Urothelium cell line (cell line): ENCODE results near the gene ADGRB2.

ENCODE experiments used
- DNase-seq: peaks from one replicate; pipeline ENCODE4 v3.0.0; 2011; ENCODE audit warnings: low spot score, mixed read lengths
- FAIRE-seq: peaks from 2 replicates; lab custom pipeline; 2011; peaks lifted over from hg19 to GRCh38; lab: Jason Lieb, UNC

The ADGRB2 gene

DNA sequence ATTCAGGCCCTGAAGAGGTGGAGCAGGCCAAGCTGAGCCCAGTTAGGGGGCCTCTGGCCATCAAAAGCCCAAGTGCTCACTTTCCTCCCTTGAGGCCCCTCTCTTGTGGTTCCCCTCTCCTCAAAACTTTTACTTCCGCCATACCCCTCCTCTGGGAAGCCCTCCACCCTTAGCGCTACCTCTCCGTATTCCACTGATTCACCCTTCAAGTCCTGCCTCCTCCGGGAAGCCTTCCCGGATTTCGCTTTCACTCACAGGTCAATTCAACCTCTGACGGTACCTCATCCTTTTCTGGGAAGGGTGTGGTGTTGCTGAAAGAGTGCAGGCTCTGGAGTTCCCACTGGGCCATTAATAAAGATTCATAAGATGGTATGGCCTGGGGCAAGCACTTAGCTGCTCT lies 32.6 kb upstream of the ADGRB2 start:
- DNase-seq (no peak), FAIRE-seq (no peak)

DNA sequence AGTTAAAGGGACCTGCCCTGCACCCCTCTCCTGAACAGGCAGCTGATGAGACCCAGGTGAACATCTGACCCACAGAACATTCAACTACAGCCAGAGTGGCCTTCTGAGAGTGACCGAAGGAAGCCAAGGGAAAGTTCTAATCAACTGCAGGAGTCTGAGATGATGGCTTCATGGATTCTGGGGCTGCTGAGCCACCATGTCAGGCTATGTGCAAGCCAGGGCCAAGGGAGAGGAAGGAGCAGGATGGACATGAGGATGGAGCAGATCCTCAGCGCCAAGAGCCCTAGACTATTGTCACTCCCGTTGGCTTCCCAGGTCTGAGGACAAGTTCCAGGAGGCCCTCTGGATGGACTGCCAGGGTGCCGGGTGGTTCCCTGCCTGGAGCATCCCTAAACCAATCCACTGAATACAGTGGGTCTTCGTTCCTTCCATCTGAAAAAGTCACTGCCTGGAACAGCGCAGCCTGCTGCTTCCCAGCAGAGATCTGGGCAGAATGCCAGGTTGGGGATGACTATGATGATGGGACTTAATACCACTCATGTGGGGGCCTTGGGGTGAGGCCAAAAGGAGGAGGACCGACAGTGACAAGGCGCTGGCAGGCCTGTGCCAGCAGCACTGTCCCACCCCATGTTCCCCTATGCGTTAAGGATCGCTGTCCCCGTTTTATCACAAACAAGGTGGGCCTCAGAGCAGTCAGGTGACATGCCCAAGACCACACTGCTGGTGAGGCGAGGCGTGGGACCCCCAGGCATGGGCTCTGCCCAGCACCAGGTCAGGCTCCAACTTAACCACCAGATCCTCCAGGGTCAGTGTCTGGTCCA lies 31.9 kb upstream of the ADGRB2 start:
- DNase-seq (peak; percentile 68), FAIRE-seq (peak; percentile 63)

DNA sequence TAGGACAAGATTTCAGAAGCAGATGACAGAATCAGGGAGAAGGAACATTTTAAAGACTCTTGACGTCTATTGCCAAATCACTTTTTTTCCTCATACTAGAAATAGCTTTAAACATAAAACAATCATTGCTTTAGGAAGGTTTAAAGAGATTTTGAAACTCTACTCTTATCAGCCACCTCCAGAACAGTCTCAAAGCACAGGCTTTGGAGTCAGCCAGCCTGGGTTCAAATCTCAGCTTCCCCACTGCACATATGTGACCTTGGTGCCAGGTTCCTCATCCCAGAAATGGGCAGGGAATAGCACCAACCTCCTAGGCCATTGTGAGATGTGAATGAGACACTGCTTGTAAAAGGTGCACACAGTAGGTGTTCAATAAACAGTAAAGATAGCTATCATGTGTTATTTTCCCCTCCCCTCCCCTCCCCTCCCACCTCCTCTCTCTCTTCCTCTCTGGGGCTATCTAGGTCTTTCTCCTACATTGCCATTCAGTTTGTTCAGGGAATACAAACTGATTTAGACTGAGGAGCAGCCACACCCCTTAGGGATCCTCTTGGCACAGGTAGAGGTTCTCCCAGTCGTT lies 31.0 kb upstream of the ADGRB2 start:
- DNase-seq = no peak
- FAIRE-seq = no peak

GRCh38 chr1:31793586-31794285 lies 29.6 kb upstream of the ADGRB2 start:
- no peak for FAIRE-seq
- DNase-seq = no peak

DNA sequence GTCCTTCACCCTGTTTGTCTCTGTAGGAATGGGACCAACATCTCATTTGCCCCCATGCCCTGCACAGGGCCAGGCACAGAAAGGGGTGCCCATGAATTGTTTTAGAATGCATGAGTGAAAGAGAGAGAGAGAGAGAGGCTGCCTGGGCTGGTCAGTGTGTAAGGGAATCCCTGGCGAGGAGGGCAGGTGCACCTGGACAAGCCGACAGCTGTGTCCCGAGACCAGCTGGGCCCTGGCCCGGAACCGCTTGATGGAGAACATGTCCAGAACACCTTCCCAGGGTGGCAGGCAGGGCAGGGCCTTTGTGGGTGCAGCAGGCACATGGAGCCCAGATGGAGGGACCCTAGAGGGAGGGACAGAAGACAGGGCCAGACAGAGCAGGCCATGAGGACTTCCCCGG lies 28.9 kb upstream of the ADGRB2 start:
- no peak for DNase-seq
- no peak for FAIRE-seq

DNA sequence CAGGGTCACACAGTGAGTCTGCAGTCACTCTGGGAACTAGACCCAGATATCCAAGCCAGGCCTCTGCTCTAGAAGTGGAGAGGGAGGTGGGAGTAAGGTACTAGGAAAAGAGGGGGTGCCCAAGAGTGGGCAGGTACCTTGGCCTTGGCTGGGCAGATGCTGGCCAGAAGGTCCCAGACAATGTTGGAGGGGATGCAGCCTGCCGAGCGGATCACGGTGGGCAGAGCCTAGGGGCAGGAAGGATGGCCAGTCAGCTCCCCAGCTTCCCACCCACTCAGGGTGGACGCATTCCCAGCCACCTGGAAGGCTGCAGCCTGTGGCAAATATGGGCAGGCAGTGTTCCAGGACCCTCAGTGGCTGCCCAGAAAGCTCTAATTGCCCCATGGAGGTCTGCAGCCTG lies 28.4 kb upstream of the ADGRB2 start:
- FAIRE-seq (no peak), DNase-seq (no peak)

DNA sequence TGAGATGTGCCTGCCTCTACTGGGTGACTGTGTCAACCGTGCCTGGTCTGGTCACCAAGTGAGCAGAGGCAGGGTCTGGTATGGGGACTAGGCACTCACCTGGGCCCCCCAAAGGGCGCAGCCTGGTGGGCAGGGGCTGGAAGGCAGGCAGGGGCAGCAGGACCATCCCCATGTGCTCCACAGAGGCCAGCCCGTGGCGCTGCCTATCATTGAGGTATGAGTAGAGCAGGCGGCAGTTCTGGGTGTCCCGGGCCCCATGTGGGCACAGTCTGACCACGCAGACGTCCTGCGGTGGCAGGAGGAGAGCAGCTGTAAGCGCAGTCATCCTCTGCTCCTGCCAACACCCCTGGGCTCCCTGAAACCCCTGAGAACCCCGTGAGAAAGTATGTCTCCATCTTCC lies 28.0 kb upstream of the ADGRB2 start:
- FAIRE-seq (no peak), DNase-seq (no peak)

DNA sequence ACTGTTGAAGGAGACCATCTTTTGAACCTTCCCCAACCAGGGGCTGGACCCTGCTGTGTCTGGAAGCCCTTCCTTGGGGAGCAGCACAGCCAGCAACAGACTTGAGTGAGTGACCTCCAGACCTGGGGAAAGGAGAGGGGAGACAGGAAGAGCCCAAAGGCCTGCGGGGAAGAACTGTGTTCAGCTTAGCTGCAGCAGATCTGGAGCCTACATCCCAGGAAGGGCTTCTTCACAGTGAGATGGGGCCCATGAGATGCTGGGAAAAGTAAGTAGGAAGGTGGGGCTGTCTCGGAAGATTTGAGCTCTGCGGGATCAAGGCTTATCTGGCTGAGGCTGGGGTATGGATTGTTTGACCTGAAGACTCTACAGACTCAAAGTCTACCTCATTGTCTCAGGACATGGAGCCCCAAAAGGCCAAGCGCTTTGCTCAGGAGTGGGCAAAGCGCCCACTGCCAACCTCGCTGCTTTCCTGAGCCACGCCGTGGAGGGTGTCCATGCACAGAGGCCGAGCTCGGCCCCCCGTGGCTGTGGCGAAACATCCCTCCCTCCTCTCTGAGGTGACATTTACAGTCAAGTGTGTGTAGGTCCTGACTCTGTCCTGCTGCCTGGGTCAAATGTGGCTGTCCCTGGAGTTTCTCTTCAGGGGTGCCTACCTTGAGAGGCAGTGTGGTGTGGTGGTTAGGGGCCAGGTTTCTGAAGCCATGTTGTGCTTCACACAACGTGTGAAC lies 27.2 kb upstream of the ADGRB2 start:
- DNase-seq (no peak), FAIRE-seq (no peak)

GRCh38 chr1:31790641-31791091 lies 26.5 kb upstream of the ADGRB2 start:
- FAIRE-seq (no peak), DNase-seq (no peak)

DNA sequence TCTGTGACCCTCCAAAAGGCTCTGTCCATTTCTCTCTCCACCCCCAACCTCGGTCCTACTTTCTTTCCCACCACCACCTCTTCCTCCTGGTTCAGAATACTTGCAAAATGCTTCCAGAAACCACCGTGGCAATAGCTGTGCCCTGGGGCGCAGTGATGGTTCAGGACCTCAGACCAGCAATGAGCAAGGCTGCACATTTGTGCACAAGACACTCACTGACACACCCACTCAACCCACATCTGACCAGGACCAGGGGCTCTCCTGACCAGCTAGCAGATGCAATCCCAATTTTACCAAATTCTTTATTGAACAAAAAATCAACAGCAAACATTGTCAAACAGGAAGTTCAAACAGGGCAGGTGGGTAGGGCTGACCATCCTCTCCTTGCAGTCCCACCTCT lies 26.0 kb upstream of the ADGRB2 start:
- DNase-seq (no peak), FAIRE-seq (peak; percentile 37)

DNA sequence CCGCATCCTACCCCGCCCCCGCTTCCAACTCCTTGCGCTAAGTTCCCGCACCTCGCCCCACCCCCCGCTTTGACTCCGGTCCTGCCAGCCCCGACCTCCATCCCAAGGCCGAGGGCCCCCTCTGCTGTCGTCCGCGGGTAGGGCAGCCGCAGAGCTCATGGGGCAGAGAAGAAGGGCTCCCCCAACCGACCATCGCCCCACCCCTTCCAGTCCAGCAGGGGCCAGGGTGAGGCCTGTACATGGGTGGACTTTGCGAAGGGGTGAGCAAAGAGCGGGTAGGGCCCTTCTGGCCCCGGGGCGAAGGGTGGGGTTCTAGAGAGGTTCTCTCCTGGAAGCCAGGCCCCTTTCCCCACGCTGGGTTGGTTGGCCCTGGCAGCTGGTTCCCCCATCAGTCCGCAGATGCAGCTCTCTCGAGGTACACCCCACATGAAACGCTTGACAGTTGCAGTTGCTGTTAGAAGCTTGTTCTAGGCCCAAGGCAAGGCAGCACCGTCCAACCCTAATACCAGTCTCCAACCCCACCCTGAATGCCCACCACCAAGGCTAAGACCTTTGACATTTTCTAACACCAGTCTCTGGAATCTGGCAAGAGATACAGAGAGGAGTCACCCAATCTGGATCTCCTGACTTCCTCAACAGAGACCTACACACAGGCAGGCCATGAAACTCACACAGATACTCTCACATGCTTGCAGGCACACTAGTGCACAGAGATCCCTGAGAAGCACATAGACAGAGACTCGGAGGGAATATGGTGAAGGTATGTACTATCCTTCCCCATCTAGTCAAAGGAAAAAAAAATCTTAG lies 25.3 kb upstream of the ADGRB2 start:
- FAIRE-seq = peak; percentile 76
- DNase-seq = peak; percentile 96

- DNase-seq (no peak), FAIRE-seq (no peak)
These were observed 24.7 kb upstream of the ADGRB2 start for GRCh38 chr1:31788825-31789256.

- peak; percentile 97 for DNase-seq
- FAIRE-seq = peak; percentile 97
These were observed 24.1 kb upstream of the ADGRB2 start for GRCh38 chr1:31788138-31788824.

DNA sequence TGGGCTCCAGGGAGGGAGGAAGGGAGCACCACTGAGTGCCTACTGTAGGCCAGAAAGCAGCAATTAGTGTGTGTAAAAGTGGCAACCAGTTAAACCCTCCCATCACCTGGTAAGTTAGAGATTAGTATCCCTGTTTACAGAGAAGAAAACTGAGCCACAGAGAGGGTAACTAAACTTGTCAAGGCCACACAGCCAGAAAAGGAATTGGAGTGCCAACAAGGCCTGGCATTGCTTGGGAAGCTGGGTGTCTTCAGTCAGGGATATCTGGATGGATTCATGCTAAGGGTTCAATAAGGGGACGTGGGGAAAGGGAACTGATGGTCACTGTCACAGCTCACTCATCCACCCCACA lies 23.6 kb upstream of the ADGRB2 start:
- FAIRE-seq = no peak
- no peak for DNase-seq

GRCh38 chr1:31787261-31787660 lies 23.1 kb upstream of the ADGRB2 start:
- FAIRE-seq (no peak), DNase-seq (no peak)

GRCh38 chr1:31786366-31787060 lies 22.4 kb upstream of the ADGRB2 start:
- FAIRE-seq = no peak
- DNase-seq = no peak

DNA sequence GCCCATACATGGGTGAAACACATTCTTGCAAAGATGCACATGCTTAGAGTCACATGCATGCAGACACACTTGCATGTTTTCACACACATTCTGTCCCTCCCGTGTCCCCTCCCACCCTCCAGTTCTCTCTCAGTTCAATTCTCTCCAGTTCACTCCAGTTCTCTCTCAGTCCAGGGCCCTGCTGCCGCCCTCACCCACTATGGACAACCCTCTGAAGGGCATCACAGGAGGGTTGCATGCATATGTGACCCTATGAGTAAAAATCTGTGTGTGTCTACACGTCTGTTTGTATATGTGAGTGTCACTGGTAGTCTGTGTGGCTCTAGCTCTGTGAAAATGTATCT lies 21.8 kb upstream of the ADGRB2 start:
- no peak for DNase-seq

DNA sequence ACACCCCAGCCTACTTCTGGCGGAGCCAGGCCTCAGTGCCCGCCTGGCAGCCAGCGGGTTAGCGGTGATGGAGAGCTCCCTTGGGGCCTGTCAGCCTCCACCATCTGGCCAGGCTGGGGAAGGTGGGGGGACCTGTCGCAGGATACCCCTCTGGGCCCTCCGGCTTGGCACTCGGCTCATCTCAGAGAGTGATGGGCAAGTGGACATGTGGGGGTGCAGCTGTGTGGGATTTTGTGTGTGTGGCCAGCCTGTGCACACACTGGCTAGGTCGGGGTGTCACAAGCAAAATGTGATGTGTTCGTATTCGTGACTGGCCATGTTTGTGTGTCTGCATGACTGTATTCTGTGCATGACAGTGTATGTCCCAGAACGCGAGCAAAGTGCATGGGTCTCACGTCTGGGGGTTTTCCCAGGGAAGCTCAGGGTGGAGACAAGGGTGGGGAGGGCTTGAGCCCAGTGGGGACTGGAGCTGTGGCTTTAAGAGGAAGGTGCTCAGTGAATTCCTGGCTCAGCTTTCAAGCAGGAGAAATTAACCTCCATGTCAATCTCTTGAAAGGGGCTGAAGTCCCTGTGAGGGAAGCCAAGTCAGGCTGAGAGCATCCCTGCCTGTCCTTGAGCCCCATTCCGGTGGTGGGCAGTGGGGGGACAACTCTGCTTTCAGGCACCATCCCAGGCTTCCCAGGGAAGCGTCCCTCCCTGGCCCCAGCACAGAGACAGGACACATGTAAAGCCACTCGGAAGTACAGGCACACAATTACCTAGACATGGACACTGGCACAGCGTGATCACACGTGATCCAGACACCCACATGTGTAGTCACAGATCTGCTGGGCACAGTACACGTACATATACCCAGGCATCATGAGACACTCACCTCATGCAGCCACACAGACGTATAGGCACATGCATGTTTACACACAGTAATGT lies 21.1 kb upstream of the ADGRB2 start:
- no peak for FAIRE-seq
- no peak for DNase-seq

More for the DNA sequence above, 21.8 kb upstream of the ADGRB2 start:
- no peak for FAIRE-seq
